ENCODE measurements around the gene LGALS9C. TPM values are rescaled to one million over a fixed set of nuclear protein-coding genes. Genes with fewer than 3 reads are reported as not detected.
"Not testable (repeated sequence)": the region's sequence is repeated elsewhere in the genome, so short reads cannot be mapped to it uniquely, and the experiment has no call there.

LGALS9C gene
- total and polyA plus RNA-seq, 2 of the 4 experiments (the other 2 are of a cell fraction), result not detected

GRCh38 chr17:18449833-18450232 lies 26.8 kb upstream of the LGALS9C start:
- intact Hi-C loops (cut with micrococcal nuclease); H4K5ac ChIP-seq (ENCODE audit: low read depth, low read length); H3K9me1 ChIP-seq (ENCODE audit: insufficient read depth, low read length); BruUV-seq (replicated peaks); H2BK120ac ChIP-seq (ENCODE audit: low read depth, low read length); H3K79me1 ChIP-seq (ENCODE audit: low read depth in 1 of 2, low read length in 2 of 2); H4K8ac ChIP-seq (ENCODE audit: low read depth in 2 of 2, low read length in 2 of 2); H2AFZ ChIP-seq (replicated peaks; ENCODE audit: low read length, poor library complexity); H3K27me3 ChIP-seq (ENCODE audit: control insufficient read depth, insufficient read depth, low read length); H3K4me3 ChIP-seq (ENCODE audit: insufficient read depth, low read depth, low read length); H3K36me3 ChIP-seq (ENCODE audit: control insufficient read depth, insufficient read depth, low read length); H3K56ac ChIP-seq (ENCODE audit: extremely low read depth, insufficient read depth, low read length); H4K20me1 ChIP-seq (ENCODE audit: insufficient read depth, low read length); H2AK5ac ChIP-seq (ENCODE audit: low read depth, low read length); H4K91ac ChIP-seq (ENCODE audit: insufficient read depth, low read depth, low read length); in situ Hi-C loops (cut with MboI; ENCODE audit: low sequenced_read_pairs); H3K4ac ChIP-seq (ENCODE audit: low read depth, low read length); dilution Hi-C loops (cut with HindIII; ENCODE audit: low sequenced_read_pairs, unreplicated experiment); H2AK9ac ChIP-seq (replicated peaks; ENCODE audit: low read depth, low read length, poor library complexity); H3K4me1 ChIP-seq (ENCODE audit: control insufficient read depth, insufficient read depth, low read length); CTCF ChIA-PET; H3K14ac ChIP-seq (replicated peaks; ENCODE audit: low read depth, low read length); DNase-seq; ATAC-seq (ENCODE audit: low read depth); H2BK15ac ChIP-seq (ENCODE audit: low read depth, low read length); POLR2A ChIA-PET (ENCODE audit: unreplicated experiment); H3K9ac ChIP-seq (ENCODE audit: low read depth, low read length); H3K27ac ChIP-seq (ENCODE audit: insufficient read depth, low read length); H3K9me3 ChIP-seq (ENCODE audit: control insufficient read depth, insufficient read depth, low read length); H3K18ac ChIP-seq (ENCODE audit: low read depth, low read length); H3K23ac ChIP-seq (ENCODE audit: low read depth, low read length); H3K4me2 ChIP-seq (ENCODE audit: low read depth, low read length); H2BK5ac ChIP-seq (ENCODE audit: low read depth, low read length, poor library complexity, severe bottlenecking); H2BK20ac ChIP-seq (ENCODE audit: low read depth, low read length): not testable (repeated sequence)
- WGBS, 2 experiments (ENCODE audit: extremely low coverage in 2 of 2, insufficient read length in 1 of 2), result no CpG with 5 or more reads among the region's 7 CpGs

- H3K4me1 ChIP-seq (ENCODE audit: control insufficient read depth, insufficient read depth, low read length); H3K4ac ChIP-seq (ENCODE audit: low read depth, low read length); H3K4me2 ChIP-seq (ENCODE audit: low read depth, low read length); H3K27me3 ChIP-seq (ENCODE audit: control insufficient read depth, insufficient read depth, low read length); DNase-seq; H2BK15ac ChIP-seq (ENCODE audit: low read depth, low read length); intact Hi-C loops (cut with micrococcal nuclease); BruUV-seq (replicated peaks); H3K9me3 ChIP-seq (ENCODE audit: control insufficient read depth, insufficient read depth, low read length); dilution Hi-C loops (cut with HindIII; ENCODE audit: low sequenced_read_pairs, unreplicated experiment); H3K18ac ChIP-seq (ENCODE audit: low read depth, low read length); H3K79me1 ChIP-seq (ENCODE audit: low read depth in 1 of 2, low read length in 2 of 2); H4K91ac ChIP-seq (ENCODE audit: insufficient read depth, low read depth, low read length); H2AFZ ChIP-seq (replicated peaks; ENCODE audit: low read length, poor library complexity); H3K36me3 ChIP-seq (ENCODE audit: control insufficient read depth, insufficient read depth, low read length); CTCF ChIA-PET; H3K27ac ChIP-seq (ENCODE audit: insufficient read depth, low read length); POLR2A ChIA-PET (ENCODE audit: unreplicated experiment); in situ Hi-C loops (cut with MboI; ENCODE audit: low sequenced_read_pairs); H3K14ac ChIP-seq (replicated peaks; ENCODE audit: low read depth, low read length); H4K8ac ChIP-seq (ENCODE audit: low read depth in 2 of 2, low read length in 2 of 2); H2AK5ac ChIP-seq (ENCODE audit: low read depth, low read length); H2BK120ac ChIP-seq (ENCODE audit: low read depth, low read length); H3K4me3 ChIP-seq (ENCODE audit: insufficient read depth, low read depth, low read length); H4K20me1 ChIP-seq (ENCODE audit: insufficient read depth, low read length); H4K5ac ChIP-seq (ENCODE audit: low read depth, low read length); H3K9ac ChIP-seq (ENCODE audit: low read depth, low read length); H3K23ac ChIP-seq (ENCODE audit: low read depth, low read length); H2AK9ac ChIP-seq (replicated peaks; ENCODE audit: low read depth, low read length, poor library complexity); ATAC-seq (ENCODE audit: low read depth); H3K9me1 ChIP-seq (ENCODE audit: insufficient read depth, low read length); H2BK20ac ChIP-seq (ENCODE audit: low read depth, low read length); H3K56ac ChIP-seq (ENCODE audit: extremely low read depth, insufficient read depth, low read length); H2BK5ac ChIP-seq (ENCODE audit: low read depth, low read length, poor library complexity, severe bottlenecking): not testable (repeated sequence)
- no CpG with 5 or more reads among the region's 7 CpGs for WGBS, 2 experiments (ENCODE audit: extremely low coverage in 2 of 2, insufficient read length in 1 of 2)
Observed at GRCh38 chr17:18450998-18451397, 25.6 kb upstream of the LGALS9C start.

All from IMR-90 (cell line).